ENCODE measurements around the gene QRFP. TPM values are rescaled to one million over a fixed set of nuclear protein-coding genes. Genes with fewer than 3 reads are reported as not detected.

Gene QRFP
- total and polyA plus RNA-seq, 9 donors: 0.27 to 0.66 (median 0.47) TPM; not detected in 1

DNA sequence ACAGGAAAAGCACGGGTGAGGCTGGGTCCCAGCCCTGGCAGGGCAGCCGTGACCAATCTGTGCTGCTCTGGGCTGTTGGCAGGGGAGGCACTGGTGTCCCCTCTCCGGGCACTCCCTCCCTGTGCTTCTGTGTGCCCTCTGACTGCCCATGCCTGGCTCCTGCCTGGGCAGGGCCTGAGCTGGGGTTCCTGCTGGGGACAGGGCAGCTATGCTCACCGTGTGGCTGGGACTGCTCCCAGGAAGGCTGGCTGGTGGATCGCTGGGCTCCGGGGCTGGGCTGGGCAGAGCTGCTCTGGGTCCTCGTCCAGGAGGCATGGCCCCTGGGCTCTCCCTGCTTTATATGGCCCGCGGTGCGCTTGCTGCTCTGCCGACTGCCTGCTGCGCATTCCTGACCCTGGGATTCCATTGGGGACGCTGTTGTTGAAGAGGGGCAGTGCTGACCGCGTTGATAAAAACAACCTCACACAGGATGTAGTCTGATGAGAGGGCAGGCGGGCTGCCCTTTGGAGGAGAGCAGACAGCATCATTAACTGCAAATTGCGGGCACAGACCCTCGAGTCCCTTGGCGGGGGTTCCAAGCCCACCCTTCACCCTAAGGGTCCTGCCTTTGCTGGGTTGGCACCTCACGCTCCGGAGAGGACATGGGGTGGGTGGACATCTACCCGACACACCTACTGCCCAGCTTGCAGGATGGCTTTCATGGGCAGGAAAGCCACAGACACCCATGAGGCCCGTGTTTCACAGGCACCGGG lies 955 bp downstream of the QRFP start:
- DNase-seq: no peak
- Histone ChIP-seq H3K36me3 (ENCODE audit: control insufficient read depth, insufficient read depth, low read length) (peaks cover 40% of the 10 kb centered on the region), H3K27ac (ENCODE audit: low read length) (no peak overlapping the region), H3K4me3 (ENCODE audit: low read length) (no peak overlapping the region), H3K27me3 (ENCODE audit: control insufficient read depth, insufficient read depth, low read length) (peaks cover 23% of the 10 kb centered on the region), H3K9me3 (replicated peaks; ENCODE audit: control insufficient read depth, low read depth, low read length) (no peaks in the 10 kb centered on the region), H3K4me1 (ENCODE audit: control insufficient read depth, insufficient read depth, low read length) (peaks cover 32% of the 10 kb centered on the region)
- 53% methylated on average over 22 of the region's 24 CpGs for WGBS (ENCODE audit: insufficient coverage)

DNA sequence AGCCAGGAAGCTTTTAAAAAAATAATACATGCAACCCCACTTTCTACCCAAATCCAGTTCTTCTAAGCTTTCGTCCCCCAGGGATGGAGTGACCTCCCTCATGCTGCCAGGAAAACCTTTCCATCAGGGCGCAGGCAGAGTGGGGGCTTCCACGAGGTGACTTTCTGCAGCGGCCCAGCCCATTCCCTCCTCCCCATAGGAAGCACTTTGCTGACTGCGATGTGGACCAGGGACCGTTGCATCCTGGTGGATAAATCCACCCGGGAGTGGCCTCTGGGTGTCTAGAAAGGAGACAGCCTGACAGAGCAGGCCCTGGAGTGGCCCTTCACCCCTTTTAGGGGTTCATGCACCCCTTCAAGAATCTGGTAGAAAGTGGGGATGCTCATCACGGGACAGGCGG lies 1.6 kb downstream of the QRFP start:
- Histone ChIP-seq H3K4me1 (ENCODE audit: control insufficient read depth, insufficient read depth, low read length) (peaks cover 32% of the 10 kb centered on the region), H3K27me3 (ENCODE audit: control insufficient read depth, insufficient read depth, low read length) (peaks cover 17% of the 10 kb centered on the region), H3K27ac (ENCODE audit: low read length) (no peak overlapping the region), H3K36me3 (ENCODE audit: control insufficient read depth, insufficient read depth, low read length) (peaks cover 46% of the 10 kb centered on the region), H3K4me3 (ENCODE audit: low read length) (no peak overlapping the region), H3K9me3 (replicated peaks; ENCODE audit: control insufficient read depth, low read depth, low read length) (no peaks in the 10 kb centered on the region)
- no peak for DNase-seq
- WGBS (ENCODE audit: insufficient coverage): 79% methylated on average over 5 of the region's 9 CpGs

DNA sequence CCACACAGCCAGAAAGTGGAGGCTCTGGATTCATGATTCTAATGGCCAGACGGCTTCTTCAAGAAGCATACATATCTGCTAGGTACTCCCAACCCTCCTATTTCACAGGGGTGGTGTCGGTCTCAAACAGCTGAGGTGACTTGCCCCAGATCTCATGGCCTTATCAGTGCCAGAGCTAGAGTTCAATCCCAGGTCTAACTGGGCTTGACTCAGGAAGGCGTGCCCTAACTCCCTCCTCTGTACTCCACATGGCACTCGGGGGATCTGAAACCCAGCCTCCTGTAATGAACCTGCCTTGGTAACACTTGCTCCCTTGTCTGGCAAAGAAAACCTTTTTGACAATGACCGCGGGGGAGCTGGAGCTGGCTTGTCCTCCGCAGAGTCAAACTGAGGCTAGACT lies 2.1 kb downstream of the QRFP start:
- no peak overlapping the region for H3K4me3 ChIP-seq (ENCODE audit: low read length)
- H3K36me3 ChIP-seq (ENCODE audit: control insufficient read depth, insufficient read depth, low read length): peaks cover 49% of the 10 kb centered on the region
- H3K9me3 ChIP-seq (replicated peaks; ENCODE audit: control insufficient read depth, low read depth, low read length): no peaks in the 10 kb centered on the region
- H3K27ac ChIP-seq (ENCODE audit: low read length): no peak overlapping the region
- DNase-seq: no peak
- peaks cover 12% of the 10 kb centered on the region for H3K27me3 ChIP-seq (ENCODE audit: control insufficient read depth, insufficient read depth, low read length)
- peaks cover 32% of the 10 kb centered on the region for H3K4me1 ChIP-seq (ENCODE audit: control insufficient read depth, insufficient read depth, low read length)
- 56% methylated on average over 7 of the region's 7 CpGs for WGBS (ENCODE audit: insufficient coverage)

DNA sequence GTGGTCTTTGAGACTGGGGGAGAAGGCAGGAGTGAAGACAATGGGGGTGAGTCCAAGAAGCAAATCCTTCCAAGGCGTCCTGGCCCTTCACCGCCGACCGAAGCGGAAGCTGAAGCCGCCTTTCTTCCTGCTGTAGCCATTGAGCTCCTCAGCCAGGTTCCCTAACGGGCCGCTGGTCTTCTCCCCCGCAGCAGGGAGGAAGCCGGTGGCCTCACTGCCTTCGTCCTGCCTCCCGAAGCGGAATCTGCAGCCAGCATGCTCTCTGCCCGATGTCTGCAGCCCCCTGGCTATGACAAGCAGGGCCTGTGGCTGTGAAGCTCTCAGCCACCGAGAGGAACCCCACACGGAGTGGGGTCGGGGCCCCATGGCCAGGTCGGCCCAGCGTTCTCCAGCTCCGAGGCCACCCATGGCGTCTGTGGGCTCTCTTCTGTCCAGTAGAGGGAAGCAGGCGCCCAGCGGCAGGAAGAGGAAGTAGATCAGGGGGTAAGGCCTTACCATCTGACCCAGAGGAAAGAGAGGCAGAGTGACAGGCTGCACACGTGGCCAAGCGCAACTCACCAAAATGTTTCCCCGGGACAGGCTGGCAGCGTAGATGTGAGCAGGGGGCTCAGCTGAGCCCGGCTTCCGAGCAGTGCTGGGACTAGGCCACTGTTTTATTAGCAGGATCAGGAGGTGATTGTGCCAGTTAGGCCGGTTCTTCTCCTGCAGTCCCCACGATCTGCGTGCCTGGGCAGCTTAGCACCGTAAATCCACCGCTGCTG lies 3.1 kb downstream of the QRFP start:
- H3K27me3 ChIP-seq (ENCODE audit: control insufficient read depth, insufficient read depth, low read length): peaks cover 10% of the 10 kb centered on the region
- peak; percentile 72 for DNase-seq
- H3K36me3 ChIP-seq (ENCODE audit: control insufficient read depth, insufficient read depth, low read length): peaks cover 56% of the 10 kb centered on the region
- H3K9me3 ChIP-seq (replicated peaks; ENCODE audit: control insufficient read depth, low read depth, low read length): no peaks in the 10 kb centered on the region
- H3K4me1 ChIP-seq (ENCODE audit: control insufficient read depth, insufficient read depth, low read length): peaks cover 28% of the 10 kb centered on the region
- H3K27ac ChIP-seq (ENCODE audit: low read length): no peak overlapping the region
- WGBS (ENCODE audit: insufficient coverage): 50% methylated on average over 26 of the region's 34 CpGs
- H3K4me3 ChIP-seq (ENCODE audit: low read length): no peak overlapping the region

DNA sequence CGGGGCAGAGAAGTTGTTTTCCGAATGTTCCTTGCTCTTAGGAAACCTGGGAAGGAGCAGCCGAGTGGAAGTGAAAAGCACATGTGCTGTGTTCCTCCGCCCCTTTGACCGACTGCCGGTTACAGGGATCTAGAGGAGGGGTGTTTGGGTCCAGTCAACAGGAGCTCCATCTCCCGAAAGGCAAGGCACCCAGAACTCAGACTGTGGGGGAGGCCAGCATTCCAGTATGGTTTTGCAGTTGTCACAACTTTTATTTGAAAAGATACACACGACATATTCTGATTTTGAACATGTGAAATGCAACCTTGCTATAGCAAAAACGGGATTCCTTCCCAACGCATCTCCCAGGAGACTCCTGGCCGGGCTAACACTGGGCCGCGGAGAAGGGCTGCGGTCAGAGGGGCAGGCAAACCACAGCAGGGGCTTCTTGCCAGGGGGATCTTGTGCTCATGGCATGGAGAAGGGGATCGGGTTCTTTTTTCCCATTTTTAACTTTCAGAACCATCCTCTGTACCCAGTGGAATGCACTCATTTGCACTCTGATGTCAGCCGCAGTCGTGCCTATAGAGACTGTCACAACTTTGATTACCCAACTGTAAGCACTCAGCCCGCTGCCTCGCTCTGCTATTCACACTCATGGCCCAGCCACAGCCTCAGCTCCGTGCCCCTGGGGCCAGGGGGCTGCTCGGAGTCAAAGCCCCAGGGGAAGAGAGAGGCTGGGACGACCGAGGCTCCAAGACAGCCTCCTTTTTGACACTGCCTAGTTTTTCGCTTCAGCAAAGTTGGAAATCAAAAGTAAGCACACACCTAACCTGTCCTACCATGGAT lies 3.9 kb downstream of the QRFP start:
- H3K9me3 ChIP-seq (replicated peaks; ENCODE audit: control insufficient read depth, low read depth, low read length): no peaks in the 10 kb centered on the region
- no peak overlapping the region for H3K4me3 ChIP-seq (ENCODE audit: low read length)
- DNase-seq: no peak
- H3K36me3 ChIP-seq (ENCODE audit: control insufficient read depth, insufficient read depth, low read length): peaks cover 64% of the 10 kb centered on the region
- 34% methylated on average over 14 of the region's 24 CpGs for WGBS (ENCODE audit: insufficient coverage)
- H3K27ac ChIP-seq (ENCODE audit: low read length): no peak overlapping the region
- peaks cover 28% of the 10 kb centered on the region for H3K4me1 ChIP-seq (ENCODE audit: control insufficient read depth, insufficient read depth, low read length)
- peaks cover 6% of the 10 kb centered on the region for H3K27me3 ChIP-seq (ENCODE audit: control insufficient read depth, insufficient read depth, low read length)

DNA sequence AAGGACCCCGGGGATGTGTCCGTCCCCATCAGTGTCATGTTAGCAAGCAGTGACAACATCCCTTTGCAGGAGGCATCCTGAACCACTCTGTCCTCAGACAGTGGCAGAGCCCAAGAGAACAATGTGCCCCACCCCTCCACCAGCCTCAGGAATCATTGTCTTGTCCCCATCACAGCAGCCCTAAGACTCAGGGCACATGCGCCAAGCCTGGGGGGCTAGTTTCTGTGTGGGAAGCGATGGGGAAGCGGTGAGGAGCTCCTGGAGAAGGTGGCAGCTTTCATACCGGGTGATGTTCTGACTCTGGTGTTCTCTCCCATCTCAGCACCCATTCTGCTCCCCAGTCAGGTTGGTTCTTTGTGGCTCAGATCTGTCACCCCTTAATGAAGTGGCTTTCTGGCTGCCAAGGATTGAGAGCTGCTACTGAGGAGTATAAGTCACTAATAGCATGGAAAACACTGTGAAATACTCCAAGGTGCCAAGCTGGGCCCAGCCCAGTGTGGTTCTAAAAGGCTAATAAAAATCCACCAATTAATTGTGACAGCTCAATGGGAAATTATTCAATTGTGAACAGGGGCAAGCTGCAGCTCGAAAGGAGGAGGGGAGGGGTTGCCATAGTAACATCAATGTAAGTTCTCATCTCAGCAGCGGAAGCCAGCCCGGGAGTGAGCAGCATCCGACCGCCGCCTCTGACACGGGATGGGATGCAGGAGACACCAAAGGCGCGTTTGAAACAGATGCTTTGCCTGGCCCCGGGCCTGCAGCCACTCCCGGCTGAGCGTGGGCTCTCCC lies 4.7 kb downstream of the QRFP start:
- peaks cover 72% of the 10 kb centered on the region for H3K36me3 ChIP-seq (ENCODE audit: control insufficient read depth, insufficient read depth, low read length)
- peak; percentile 61 for DNase-seq

DNA sequence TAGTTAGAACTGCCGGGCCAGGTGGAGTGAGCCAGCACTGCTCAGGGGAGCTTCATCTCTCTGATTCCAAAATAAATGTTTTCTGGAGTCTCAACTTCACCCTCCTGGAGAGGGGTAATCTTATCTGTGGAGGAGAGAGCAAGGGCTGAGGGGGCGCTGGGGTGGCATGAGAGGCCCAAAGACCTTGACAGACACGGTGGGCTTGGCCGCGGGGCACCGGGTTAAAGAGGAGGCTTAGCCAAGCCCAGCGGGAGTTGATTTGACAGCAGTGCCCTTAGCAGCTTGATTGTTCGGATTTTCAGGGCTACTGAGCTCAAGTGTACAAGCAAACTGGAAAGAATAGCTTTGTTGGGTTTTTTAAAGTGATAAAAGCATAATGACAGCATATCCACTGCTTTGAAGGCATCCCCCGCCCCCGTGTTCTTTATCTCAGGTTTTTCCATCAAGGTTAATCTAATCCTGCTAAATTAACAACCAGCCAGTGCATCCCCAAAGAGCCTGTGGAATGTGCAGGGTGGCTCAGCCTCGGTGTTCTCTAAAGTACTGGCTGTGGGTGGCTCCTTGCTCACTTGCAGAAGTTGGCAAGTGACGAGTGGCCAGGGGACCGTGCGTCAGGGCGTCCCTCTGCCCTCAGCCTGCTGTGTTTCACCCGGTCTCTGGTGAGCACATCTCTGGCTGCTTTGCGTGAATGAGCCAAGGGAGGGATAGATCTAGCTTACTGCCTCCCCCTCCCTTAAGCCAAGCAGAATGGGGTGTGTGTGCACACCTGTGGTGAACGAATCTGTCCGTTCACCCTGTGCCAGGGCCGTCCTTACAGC lies 5.5 kb downstream of the QRFP start:
- Histone ChIP-seq H3K27me3 (ENCODE audit: control insufficient read depth, insufficient read depth, low read length) (no peaks in the 10 kb centered on the region), H3K27ac (ENCODE audit: low read length) (no peak overlapping the region), H3K9me3 (replicated peaks; ENCODE audit: control insufficient read depth, low read depth, low read length) (no peaks in the 10 kb centered on the region), H3K36me3 (ENCODE audit: control insufficient read depth, insufficient read depth, low read length) (peaks cover 81% of the 10 kb centered on the region), H3K4me1 (ENCODE audit: control insufficient read depth, insufficient read depth, low read length) (peaks cover 27% of the 10 kb centered on the region), H3K4me3 (ENCODE audit: low read length) (no peak overlapping the region)
- DNase-seq: no peak
- 62% methylated on average over 10 of the region's 20 CpGs for WGBS (ENCODE audit: insufficient coverage)

More for the DNA sequence above, 4.7 kb downstream of the QRFP start:
- no peak overlapping the region for H3K4me3 ChIP-seq (ENCODE audit: low read length)
- peaks cover 4% of the 10 kb centered on the region for H3K27me3 ChIP-seq (ENCODE audit: control insufficient read depth, insufficient read depth, low read length)
- H3K9me3 ChIP-seq (replicated peaks; ENCODE audit: control insufficient read depth, low read depth, low read length): no peaks in the 10 kb centered on the region
- H3K27ac ChIP-seq (ENCODE audit: low read length): no peak overlapping the region
- peaks cover 28% of the 10 kb centered on the region for H3K4me1 ChIP-seq (ENCODE audit: control insufficient read depth, insufficient read depth, low read length)
- 42% methylated on average over 15 of the region's 18 CpGs for WGBS (ENCODE audit: insufficient coverage)

DNA sequence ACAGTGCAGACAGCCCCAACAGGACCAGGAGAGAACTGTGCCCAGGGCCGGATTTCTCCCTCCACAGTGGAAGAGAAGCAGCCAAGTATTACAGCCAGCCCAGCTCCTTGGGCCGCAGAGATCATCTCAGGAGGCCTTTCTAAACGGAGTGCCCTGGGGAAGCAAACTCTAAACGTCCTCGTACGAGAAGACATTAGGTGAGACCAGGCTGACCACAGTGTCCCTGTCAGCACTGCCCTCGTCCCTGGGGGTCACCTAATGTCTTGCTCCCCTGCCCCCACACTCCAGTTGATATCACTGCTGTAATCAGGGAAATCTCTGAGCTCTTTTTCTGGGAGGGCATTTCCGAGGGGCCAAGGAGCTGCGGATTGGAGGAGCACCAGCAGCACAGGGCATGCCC lies 6.5 kb downstream of the QRFP start:
- Histone ChIP-seq H3K4me3 (ENCODE audit: low read length) (no peak overlapping the region), H3K9me3 (replicated peaks; ENCODE audit: control insufficient read depth, low read depth, low read length) (no peaks in the 10 kb centered on the region), H3K27ac (ENCODE audit: low read length) (no peak overlapping the region), H3K36me3 (ENCODE audit: control insufficient read depth, insufficient read depth, low read length) (peaks cover 87% of the 10 kb centered on the region), H3K4me1 (ENCODE audit: control insufficient read depth, insufficient read depth, low read length) (peaks cover 18% of the 10 kb centered on the region), H3K27me3 (ENCODE audit: control insufficient read depth, insufficient read depth, low read length) (no peaks in the 10 kb centered on the region)
- no peak for DNase-seq
- WGBS (ENCODE audit: insufficient coverage): 74% methylated on average over 8 of the region's 9 CpGs
